ENCODE measurements around the gene SCNN1B.
A peak's percentile ranks its signal among the peaks of the same experiment; 100 is the strongest.
"Not testable (repeated sequence)": the region's sequence is repeated elsewhere in the genome, so short reads cannot be mapped to it uniquely, and the experiment has no call there.

The SCNN1B gene

GRCh38 chr16:23298290-23298915 lies 3.7 kb upstream of the SCNN1B start:
- DNase-seq (ENCODE audit: low read depth): no peak
- no peak overlapping the region for H3K4me3 ChIP-seq (ENCODE audit: low read length)
- no peak for TF ChIP-seq CTCF (IDR thresholded peaks at IDR 0.05; ENCODE audit: insufficient read depth, low read depth, low read length, missing control alignments)

GRCh38 chr16:23299815-23300214 lies 2.3 kb upstream of the SCNN1B start:
- not testable (repeated sequence) for H3K4me3 ChIP-seq (ENCODE audit: low read length); DNase-seq (ENCODE audit: low read depth)

- no peak for DNase-seq (ENCODE audit: low read depth)
- no peak for TF ChIP-seq CTCF (IDR thresholded peaks at IDR 0.05; ENCODE audit: insufficient read depth, low read depth, low read length, missing control alignments)
- peak overlapping the region; percentile 48 for H3K4me3 ChIP-seq (ENCODE audit: low read length)
Observed at GRCh38 chr16:23301251-23302044, 654 bp upstream of the SCNN1B start.

- no peak overlapping the region for H3K4me3 ChIP-seq (ENCODE audit: low read length)
- TF ChIP-seq CTCF (IDR thresholded peaks at IDR 0.05; ENCODE audit: insufficient read depth, low read depth, low read length, missing control alignments): no peak
- DNase-seq (ENCODE audit: low read depth): no peak
Observed at GRCh38 chr16:23303685-23304084, 1.6 kb downstream of the SCNN1B start.

GRCh38 chr16:23304620-23305019 lies 2.5 kb downstream of the SCNN1B start:
- TF ChIP-seq CTCF (IDR thresholded peaks at IDR 0.05; ENCODE audit: insufficient read depth, low read depth, low read length, missing control alignments): no peak
- H3K4me3 ChIP-seq (ENCODE audit: low read length): no peak overlapping the region
- no peak for DNase-seq (ENCODE audit: low read depth)

GRCh38 chr16:23306199-23307100 lies 4.3 kb downstream of the SCNN1B start:
- no peak for DNase-seq (ENCODE audit: low read depth)
- no peak overlapping the region for H3K4me3 ChIP-seq (ENCODE audit: low read length)
- no peak for TF ChIP-seq CTCF (IDR thresholded peaks at IDR 0.05; ENCODE audit: insufficient read depth, low read depth, low read length, missing control alignments)

- H3K4me3 ChIP-seq (ENCODE audit: low read length): no peak overlapping the region
- DNase-seq (ENCODE audit: low read depth): no peak
- TF ChIP-seq CTCF (IDR thresholded peaks at IDR 0.05; ENCODE audit: insufficient read depth, low read depth, low read length, missing control alignments): no peak
Observed at GRCh38 chr16:23310217-23310616, 8.1 kb downstream of the SCNN1B start.

Measured in epithelial cell of esophagus (primary cell).